Caco-2 (cell line): Measurements from ENCODE around the gene DLG2. TPM values are rescaled to one million over a fixed set of nuclear protein-coding genes. Genes with fewer than 3 reads are reported as not detected.

ENCODE experiments used
- BruUV-seq: library from RNA; stranded (reverse); fragments of 400-500 nt; replicated peaks from 2 replicates; lab custom pipeline; 2021; lab: Mats Ljungman, UMichigan
- CTCF ChIA-PET: fragments of 300-600 bp; sonication (Branson Sonifier 250); formaldehyde crosslinking; loops from one replicate; lab custom pipeline; 2022; ENCODE audit warnings: antibody characterized with exemption; lab: Charles Lee
- POLR2A ChIA-PET: fragments of 300-600 bp; sonication (Branson Sonifier 250); formaldehyde crosslinking; loops from one replicate; lab custom pipeline; 2022; ENCODE audit warnings: antibody characterized with exemption; lab: Charles Lee
- DNase-seq, 2 experiments: peaks; one replicate each; pipeline versions ENCODE4 v3.0.0 to v3.0.0-alpha.2; 2020 to 2022
- H3K27me3 ChIP-seq: replicated peaks from 2 replicates; pipeline ENCODE4 v1.6.0; 2011; ENCODE audit warnings: low read length; ENCODE audit not compliant: control insufficient read depth, insufficient read depth
- H3K36me3 ChIP-seq: 2 replicates; pipeline ENCODE4 v1.5.1; 2011; ENCODE audit warnings: low read length; ENCODE audit not compliant: control insufficient read depth, insufficient read depth
- H3K4me1 ChIP-seq: fragments of 250-450 bp; sonication (Bioruptor Pico); 2 replicates; pipeline ENCODE4 v1.5.1; 2020; ENCODE audit warnings: mild to moderate bottlenecking
- H3K4me3 ChIP-seq: 2 replicates; pipeline ENCODE4 v1.5.1; 2011; ENCODE audit warnings: low read depth, mild to moderate bottlenecking, control low read depth, low read length
- H3K9me3 ChIP-seq: fragments of 250-450 bp; sonication (Bioruptor Pico); 2 replicates; pipeline ENCODE4 v1.5.1; 2020; ENCODE audit warnings: mild to moderate bottlenecking, moderate library complexity
- H3K27ac Mint-ChIP-seq: one replicate; pipeline ENCODE4 v1.8.0; 2022; ENCODE audit warnings: mixed read lengths; ENCODE audit not compliant: unreplicated experiment
- H3K27me3 Mint-ChIP-seq: one replicate; pipeline ENCODE4 v1.8.0; 2022; ENCODE audit warnings: mixed read lengths; ENCODE audit not compliant: insufficient read depth, unreplicated experiment
- H3K36me3 Mint-ChIP-seq: one replicate; pipeline ENCODE4 v1.8.0; 2022; ENCODE audit warnings: mild to moderate bottlenecking, mixed read lengths; ENCODE audit not compliant: insufficient read depth, unreplicated experiment
- H3K4me1 Mint-ChIP-seq: one replicate; pipeline ENCODE4 v1.8.0; 2022; ENCODE audit warnings: low read depth, mixed read lengths; ENCODE audit not compliant: unreplicated experiment
- H3K4me3 Mint-ChIP-seq: one replicate; pipeline ENCODE4 v1.8.0; 2022; ENCODE audit warnings: mild to moderate bottlenecking, moderate library complexity, mixed read lengths; ENCODE audit not compliant: unreplicated experiment
- H3K9me3 Mint-ChIP-seq: one replicate; pipeline ENCODE4 v1.8.0; 2022; ENCODE audit warnings: mixed read lengths; ENCODE audit not compliant: unreplicated experiment
- CTCF ChIP-seq, 2 experiments: fragments of 200-600 bp in 1 of 2; IDR thresholded peaks; 1 replicate in 1 of 2; 2 replicates in 1 of 2; pipeline versions ENCODE4 v1.5.1 to v1.8.0; 2011 to 2022; ENCODE audit warnings: antibody characterized with exemption in 1 of 2, control low read depth in 1 of 2, inconsistent platforms in 1 of 2, low read depth in 1 of 2, low read length in 1 of 2, mild to moderate bottlenecking in 1 of 2, moderate library complexity in 1 of 2; ENCODE audit not compliant: insufficient read depth in 1 of 2, severe bottlenecking in 1 of 2, unreplicated experiment in 1 of 2
- intact Hi-C: fragments of 100-400 bp; cut with micrococcal nuclease; formaldehyde crosslinking; loops from one replicate; pipeline ENCODE4 v1.10.0; 2022; ENCODE audit not compliant: unreplicated experiment
- total RNA-seq: library from RNA; stranded (reverse); gene quantifications from 2 replicates; pipeline ENCODE4 v1.2.3, GENCODE V29; 2022

DLG2 gene
- total RNA-seq, 1 experiment from 2014 or later: 21.6 TPM

GRCh38 chr11:83493034-83493433, 2134.1 kb downstream of the DLG2 start:
- no peak overlapping the region for H3K4me3 ChIP-seq
- CTCF ChIA-PET: no interaction called here
- Mint-ChIP-seq H3K27me3 (peaks cover 4% of the 10 kb centered on the region), H3K4me3 (no peak overlapping the region), H3K4me1 (no peaks in the 10 kb centered on the region), H3K27ac (no peak overlapping the region), H3K9me3 (no peaks in the 10 kb centered on the region), H3K36me3 (no peaks in the 10 kb centered on the region)
- no peak for DNase-seq
- H3K4me1 ChIP-seq: no peaks in the 10 kb centered on the region
- BruUV-seq: no TSS peak
- TF ChIP-seq CTCF (IDR thresholded peaks at IDR 0.05; ENCODE audit: insufficient read depth in 1 of 2, low read depth in 1 of 2, low read length in 1 of 2, severe bottlenecking in 1 of 2, unreplicated experiment in 1 of 2): no peak
- POLR2A ChIA-PET: no interaction called here
- H3K36me3 ChIP-seq: no peaks in the 10 kb centered on the region
- H3K9me3 ChIP-seq: no peaks in the 10 kb centered on the region
- no peaks in the 10 kb centered on the region for H3K27me3 ChIP-seq
- intact Hi-C loops: no loop called here

GRCh38 chr11:83483808-83484207, 2143.3 kb downstream of the DLG2 start:
- no peak for TF ChIP-seq CTCF (IDR thresholded peaks at IDR 0.05; ENCODE audit: insufficient read depth in 1 of 2, low read depth in 1 of 2, low read length in 1 of 2, severe bottlenecking in 1 of 2, unreplicated experiment in 1 of 2)
- no peaks in the 10 kb centered on the region for H3K9me3 Mint-ChIP-seq
- peaks cover 6% of the 10 kb centered on the region for H3K27me3 Mint-ChIP-seq
- Histone ChIP-seq H3K27me3 (no peaks in the 10 kb centered on the region), H3K9me3 (no peaks in the 10 kb centered on the region; the same call in 1 of the 2 replicates), H3K36me3 (no peaks in the 10 kb centered on the region), H3K4me3 (no peak overlapping the region), H3K4me1 (no peaks in the 10 kb centered on the region)
- POLR2A ChIA-PET: no interaction called here
- BruUV-seq: no TSS peak
- H3K4me3 Mint-ChIP-seq: no peak overlapping the region
- no peaks in the 10 kb centered on the region for H3K4me1 Mint-ChIP-seq
- no peak for DNase-seq
- no peaks in the 10 kb centered on the region for H3K36me3 Mint-ChIP-seq
- CTCF ChIA-PET: no interaction called here
- intact Hi-C loops: no loop called here
- H3K27ac Mint-ChIP-seq: no peak overlapping the region

GRCh38 chr11:83480811-83481210, 2146.3 kb downstream of the DLG2 start:
- BruUV-seq: no TSS peak
- H3K27me3 Mint-ChIP-seq: peaks cover 6% of the 10 kb centered on the region
- H3K4me1 ChIP-seq: no peaks in the 10 kb centered on the region
- H3K36me3 ChIP-seq: no peaks in the 10 kb centered on the region
- H3K4me3 ChIP-seq: no peak overlapping the region
- DNase-seq: no peak
- CTCF ChIA-PET: no interaction called here
- no peaks in the 10 kb centered on the region for H3K27me3 ChIP-seq
- no peak for TF ChIP-seq CTCF (IDR thresholded peaks at IDR 0.05; ENCODE audit: insufficient read depth in 1 of 2, low read depth in 1 of 2, low read length in 1 of 2, severe bottlenecking in 1 of 2, unreplicated experiment in 1 of 2)
- POLR2A ChIA-PET: no interaction called here
- no peaks in the 10 kb centered on the region for H3K36me3 Mint-ChIP-seq
- no peak overlapping the region for H3K4me3 Mint-ChIP-seq
- H3K9me3 ChIP-seq: no peaks in the 10 kb centered on the region; the same call in 1 of the 2 replicates
- no peak overlapping the region for H3K27ac Mint-ChIP-seq
- H3K9me3 Mint-ChIP-seq: no peaks in the 10 kb centered on the region
- intact Hi-C loops: no loop called here
- H3K4me1 Mint-ChIP-seq: no peaks in the 10 kb centered on the region
